Karpas-422 (cell line): Measurements from ENCODE around the gene MYH9. TPM values are rescaled to one million over a fixed set of nuclear protein-coding genes. Genes with fewer than 3 reads are reported as not detected.
"Not testable (repeated sequence)": the region's sequence is repeated elsewhere in the genome, so short reads cannot be mapped to it uniquely, and the experiment has no call there.

Experiments
- DNase-seq: peaks from one replicate; pipeline ENCODE4 v3.0.0-alpha.2; 2015
- H2AFZ ChIP-seq: fragments of 200-600 bp; sonication (generic); 2 replicates; pipeline ENCODE4 v1.6.1; 2014; ENCODE audit warnings: antibody characterized with exemption, low read length, mixed read lengths
- H3K27ac ChIP-seq: fragments of 200-600 bp; sonication (generic); 2 replicates; pipeline ENCODE4 v1.5.1; 2014; ENCODE audit warnings: mild to moderate bottlenecking, low read length, moderate library complexity
- H3K27me3 ChIP-seq: fragments of 200-600 bp; sonication (generic); 2 replicates; pipeline ENCODE4 v1.6.1; 2014; ENCODE audit warnings: low read length, mixed read lengths
- H3K36me3 ChIP-seq: fragments of 200-600 bp; sonication (generic); 2 replicates; pipeline ENCODE4 v1.6.1; 2014; ENCODE audit warnings: low read length, mixed read lengths; ENCODE audit not compliant: insufficient read depth
- H3K4me1 ChIP-seq: fragments of 200-600 bp; sonication (generic); 2 replicates; pipeline ENCODE4 v1.6.1; 2014; ENCODE audit warnings: mild to moderate bottlenecking, low read length, mixed read lengths
- H3K4me2 ChIP-seq: fragments of 200-600 bp; sonication (generic); 2 replicates; pipeline ENCODE4 v1.6.1; 2014; ENCODE audit warnings: low read length, low read depth, mild to moderate bottlenecking; ENCODE audit not compliant: poor library complexity, severe bottlenecking
- H3K4me3 ChIP-seq: fragments of 200-600 bp; sonication (generic); 2 replicates; pipeline ENCODE4 v1.5.1; 2014; ENCODE audit warnings: mild to moderate bottlenecking, antibody characterized with exemption, low read length, mixed read lengths
- H3K79me2 ChIP-seq: fragments of 200-600 bp; sonication (generic); 2 replicates; pipeline ENCODE4 v1.6.1; 2014; ENCODE audit warnings: mild to moderate bottlenecking, low read length, mixed read lengths
- H3K9ac ChIP-seq: fragments of 200-600 bp; sonication (generic); 2 replicates; pipeline ENCODE4 v1.6.0; 2014; ENCODE audit warnings: low read length
- H3K9me2 ChIP-seq: fragments of 200-600 bp; sonication (generic), shearing (Covaris generic); replicated peaks from 2 replicates; pipeline ENCODE4 v1.6.0; 2014; ENCODE audit warnings: mild to moderate bottlenecking, low read length, moderate library complexity; ENCODE audit not compliant: insufficient read depth
- H3K9me3 ChIP-seq: fragments of 300-700, 200-600 bp; sonication (generic); 2 replicates; pipeline ENCODE4 v1.6.1; 2014; ENCODE audit warnings: low read length, mixed read lengths
- H4K20me1 ChIP-seq: fragments of 200-600 bp; sonication (generic); 2 replicates; pipeline ENCODE4 v1.6.1; 2014; ENCODE audit warnings: mild to moderate bottlenecking, antibody characterized with exemption, low read length, low read depth; ENCODE audit not compliant: insufficient read depth
- total RNA-seq: library from RNA; depleted of rRNA; stranded (reverse); fragments of >200 nt; shearing (Covaris generic); gene quantifications from 2 replicates; pipeline ENCODE4 v1.2.3, GENCODE V29; 2014; ENCODE audit warnings: low replicate concordance

Gene MYH9
- total RNA-seq, 1 experiment from 2014 or later = 57.5 TPM

DNA sequence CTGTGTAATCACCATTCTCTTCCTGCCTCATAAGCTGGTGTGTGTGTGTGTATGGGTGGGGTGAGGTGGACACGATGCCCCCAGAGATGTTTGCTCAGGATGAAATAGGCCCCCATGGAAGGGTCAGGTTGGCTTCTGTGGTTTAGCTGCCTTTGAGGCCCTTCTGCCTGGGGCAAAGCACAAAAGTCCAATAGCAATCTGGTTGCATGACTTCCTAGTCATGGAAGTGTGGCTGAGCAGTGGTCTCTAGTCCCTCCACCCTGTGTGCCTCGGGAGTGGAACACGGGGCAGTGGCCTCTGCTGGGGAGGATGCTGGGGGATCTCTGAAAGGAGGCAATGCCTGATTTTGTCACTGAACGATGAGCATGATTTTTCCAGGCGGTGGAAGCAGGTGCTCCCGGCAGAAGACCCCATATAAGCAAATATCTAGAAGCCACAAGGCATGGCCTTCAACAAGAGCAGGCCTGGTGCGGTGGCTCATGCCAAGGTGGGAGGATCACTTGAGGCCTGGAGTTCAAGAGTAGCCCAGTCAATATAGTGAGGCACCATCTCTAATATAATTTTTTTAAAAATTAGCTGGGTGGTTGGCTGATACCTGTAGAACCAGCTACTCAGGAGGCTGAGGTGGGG, 135.7 kb downstream of the MYH9 start:
- H3K36me3 ChIP-seq, H3K4me3 ChIP-seq, H3K9ac ChIP-seq, H3K4me1 ChIP-seq, H3K27ac ChIP-seq, H3K4me2 ChIP-seq, H3K79me2 ChIP-seq, H2AFZ ChIP-seq, H4K20me1 ChIP-seq, H3K9me2 ChIP-seq, DNase-seq, H3K9me3 ChIP-seq, H3K27me3 ChIP-seq: not testable (repeated sequence)

GRCh38 chr22:36250292-36250960, 137.3 kb downstream of the MYH9 start:
- H3K9ac ChIP-seq, DNase-seq, H3K4me2 ChIP-seq: not testable (repeated sequence)

DNA sequence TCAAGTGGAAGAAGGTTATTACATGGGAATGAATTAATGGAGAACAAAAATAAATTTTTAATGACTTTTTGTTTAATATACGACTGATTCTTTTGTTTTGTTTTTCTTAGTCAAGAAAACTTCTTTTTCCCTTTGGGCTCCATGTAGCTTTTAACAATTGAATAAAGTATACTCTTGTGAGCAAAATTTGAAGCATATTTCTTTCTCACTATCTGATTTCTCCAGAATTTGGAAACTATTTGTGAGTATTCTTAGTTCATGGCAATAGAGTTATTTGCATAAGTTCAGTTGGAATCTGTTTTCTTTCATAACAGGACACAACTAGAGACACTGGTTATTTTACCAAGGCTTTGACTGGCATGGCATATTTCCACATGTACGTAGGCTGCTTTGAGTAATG, 138.6 kb downstream of the MYH9 start:
- Histone ChIP-seq H3K79me2 (no peaks in the 10 kb centered on the region), H3K9me3 (no peaks in the 10 kb centered on the region), H4K20me1 (no peaks in the 10 kb centered on the region), H3K36me3 (no peaks in the 10 kb centered on the region), H2AFZ (no peak overlapping the region), H3K4me1 (peaks cover 5% of the 10 kb centered on the region), H3K9ac (no peak overlapping the region), H3K27me3 (no peaks in the 10 kb centered on the region), H3K4me3 (no peak overlapping the region), H3K9me2 (no peaks in the 10 kb centered on the region), H3K4me2 (no peak overlapping the region), H3K27ac (no peak overlapping the region)
- no peak for DNase-seq

More at GRCh38 chr22:36250292-36250960, 137.3 kb downstream of the MYH9 start:
- not testable (repeated sequence) for H3K36me3 ChIP-seq, H3K27ac ChIP-seq, H2AFZ ChIP-seq, H3K9me3 ChIP-seq, H3K9me2 ChIP-seq, H3K4me3 ChIP-seq, H3K4me1 ChIP-seq, H4K20me1 ChIP-seq, H3K79me2 ChIP-seq, H3K27me3 ChIP-seq

DNA sequence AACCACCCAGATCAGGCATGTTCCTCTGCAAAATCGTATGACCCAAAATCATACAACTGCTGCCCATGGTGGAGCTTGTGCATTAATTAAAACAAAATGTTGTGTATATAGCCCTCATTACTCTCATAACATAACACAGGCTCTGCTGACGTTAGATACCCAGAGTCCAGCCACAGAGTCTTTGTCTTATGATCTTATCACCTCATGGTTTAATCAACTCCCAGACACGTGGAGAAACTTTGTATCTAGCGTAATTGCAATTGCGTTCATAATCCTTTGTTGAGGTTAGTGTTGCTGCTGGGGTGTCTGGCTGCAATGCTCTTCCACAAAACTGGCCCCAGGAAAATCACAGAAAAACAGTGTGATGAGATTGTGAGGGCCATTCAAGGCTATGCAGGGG, 139.8 kb downstream of the MYH9 start:
- no peak overlapping the region for H3K4me3 ChIP-seq

GRCh38 chr22:36246718-36247117, 141.0 kb downstream of the MYH9 start:
- no peaks in the 10 kb centered on the region for H3K79me2 ChIP-seq
- no peak overlapping the region for H2AFZ ChIP-seq
- H3K36me3 ChIP-seq = no peaks in the 10 kb centered on the region
- H3K9me2 ChIP-seq = no peaks in the 10 kb centered on the region
- H3K4me2 ChIP-seq = no peak overlapping the region
- no peak overlapping the region for H3K4me3 ChIP-seq
- no peak for DNase-seq
- H4K20me1 ChIP-seq = no peaks in the 10 kb centered on the region
- no peaks in the 10 kb centered on the region for H3K9me3 ChIP-seq
- no peaks in the 10 kb centered on the region; the same call in 1 of the 2 replicates for H3K27me3 ChIP-seq
- H3K4me1 ChIP-seq = no peaks in the 10 kb centered on the region
- no peak overlapping the region for H3K27ac ChIP-seq
- no peak overlapping the region for H3K9ac ChIP-seq

More for the DNA sequence above, 139.8 kb downstream of the MYH9 start:
- Histone ChIP-seq H3K27me3 (no peaks in the 10 kb centered on the region), H3K9me3 (no peaks in the 10 kb centered on the region), H3K4me2 (no peak overlapping the region), H2AFZ (no peak overlapping the region), H3K27ac (no peak overlapping the region), H3K79me2 (no peaks in the 10 kb centered on the region), H3K9me2 (no peaks in the 10 kb centered on the region), H4K20me1 (no peaks in the 10 kb centered on the region), H3K9ac (no peak overlapping the region), H3K4me1 (peaks cover 4% of the 10 kb centered on the region), H3K36me3 (no peaks in the 10 kb centered on the region)
- DNase-seq = no peak

DNA sequence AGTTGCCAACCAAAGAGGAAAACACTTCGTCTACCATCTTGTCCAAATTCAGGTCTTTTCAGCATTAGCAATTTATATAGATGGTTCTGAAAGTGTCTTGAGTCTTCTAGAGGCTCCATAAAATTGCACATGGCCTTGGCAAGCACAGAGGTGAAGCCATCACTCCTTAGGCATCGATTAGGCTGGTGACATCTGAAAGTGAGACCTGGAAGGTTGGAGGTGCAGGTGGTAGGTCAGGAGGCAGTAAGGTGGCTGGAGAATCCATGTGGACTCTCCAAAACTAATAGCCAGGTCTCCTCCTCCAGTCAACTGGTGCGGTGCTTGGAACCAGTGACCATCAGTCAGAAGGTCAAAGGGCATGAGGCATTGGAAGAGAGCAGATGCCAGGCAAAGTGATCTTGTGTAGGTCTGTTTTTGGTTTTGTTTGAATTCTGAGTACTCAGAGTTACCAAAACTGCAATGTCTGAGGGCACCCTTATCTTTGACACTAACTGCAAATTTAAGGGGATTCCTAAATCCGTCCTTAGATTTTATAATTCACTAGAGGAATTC, 141.9 kb downstream of the MYH9 start:
- Histone ChIP-seq H3K36me3 (no peaks in the 10 kb centered on the region), H3K27ac (no peak overlapping the region), H3K9me3 (no peaks in the 10 kb centered on the region), H3K4me3 (no peak overlapping the region), H3K4me1 (no peaks in the 10 kb centered on the region), H3K79me2 (no peaks in the 10 kb centered on the region), H3K9me2 (no peaks in the 10 kb centered on the region), H3K9ac (no peak overlapping the region), H3K27me3 (no peaks in the 10 kb centered on the region; the same call in 1 of the 2 replicates), H4K20me1 (no peaks in the 10 kb centered on the region), H3K4me2 (no peak overlapping the region), H2AFZ (no peak overlapping the region)
- DNase-seq = no peak

DNA sequence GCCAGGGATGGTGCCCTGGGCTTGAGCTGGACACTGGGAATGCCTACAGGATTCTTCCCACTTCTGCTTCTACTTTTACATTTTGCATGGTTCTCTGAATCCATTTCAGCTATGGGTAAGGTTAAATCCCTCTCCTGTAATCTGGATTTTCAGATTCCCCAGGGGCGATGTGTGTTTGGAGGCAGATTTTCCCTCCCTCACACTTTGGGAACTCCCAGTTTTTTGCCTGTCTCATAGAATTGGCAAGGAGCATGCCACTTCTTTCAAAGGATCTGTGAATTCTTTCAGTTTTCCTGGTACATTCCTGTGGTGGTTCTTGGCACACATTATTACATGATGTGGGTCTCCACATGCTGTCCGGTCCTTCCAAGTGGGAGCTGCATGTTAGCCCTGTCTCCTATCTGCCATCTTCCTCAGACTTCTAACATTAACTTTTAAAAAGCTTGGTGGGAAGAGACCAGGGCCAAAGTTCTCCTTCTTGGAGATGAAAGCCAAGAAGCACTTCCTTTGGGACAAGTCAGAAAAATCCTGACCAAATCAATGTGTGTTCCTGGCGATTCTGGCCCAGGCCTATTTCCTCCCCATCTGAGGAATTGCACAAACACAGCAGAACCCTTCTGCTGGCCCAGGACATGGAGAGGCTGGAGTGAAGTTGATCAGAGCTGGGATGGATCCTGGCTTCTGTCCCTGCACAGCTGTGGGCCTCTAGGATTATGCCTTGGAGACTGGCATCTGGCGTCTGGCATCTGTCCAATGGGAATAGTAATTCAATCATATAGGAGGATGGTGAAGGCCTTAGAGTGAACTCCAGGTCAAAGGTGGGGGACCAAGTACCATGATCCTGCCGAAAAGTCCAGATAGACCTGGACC, 143.0 kb downstream of the MYH9 start:
- no peak overlapping the region for H3K4me3 ChIP-seq
- no peak overlapping the region for H3K4me2 ChIP-seq
- H3K79me2 ChIP-seq = no peaks in the 10 kb centered on the region
- H2AFZ ChIP-seq = no peak overlapping the region
- H3K36me3 ChIP-seq = no peaks in the 10 kb centered on the region
- peaks cover 3% of the 10 kb centered on the region for H3K4me1 ChIP-seq
- no peak for DNase-seq
- H3K9me3 ChIP-seq = no peaks in the 10 kb centered on the region
- H3K9me2 ChIP-seq = no peaks in the 10 kb centered on the region
- no peak overlapping the region for H3K9ac ChIP-seq
- H3K27ac ChIP-seq = no peak overlapping the region
- H4K20me1 ChIP-seq = no peaks in the 10 kb centered on the region
- H3K27me3 ChIP-seq = no peaks in the 10 kb centered on the region; the same call in 1 of the 2 replicates

GRCh38 chr22:36243986-36244385, 143.8 kb downstream of the MYH9 start:
- H3K27ac ChIP-seq = no peak overlapping the region
- no peak overlapping the region for H2AFZ ChIP-seq
- no peaks in the 10 kb centered on the region for H3K36me3 ChIP-seq
- no peak overlapping the region for H3K4me3 ChIP-seq
- no peak overlapping the region for H3K9ac ChIP-seq
- no peaks in the 10 kb centered on the region; the same call in 1 of the 2 replicates for H3K27me3 ChIP-seq
- H3K9me3 ChIP-seq = no peaks in the 10 kb centered on the region
- H3K9me2 ChIP-seq = no peaks in the 10 kb centered on the region
- H3K4me1 ChIP-seq = peaks cover 5% of the 10 kb centered on the region
- no peaks in the 10 kb centered on the region for H4K20me1 ChIP-seq
- DNase-seq = no peak
- no peak overlapping the region for H3K4me2 ChIP-seq
- H3K79me2 ChIP-seq = peaks cover 3% of the 10 kb centered on the region
